Lower leg skin (tissue), 4 donors: ENCODE measurements around the gene IER3. TPM values are rescaled to one million over a fixed set of nuclear protein-coding genes. Genes with fewer than 3 reads are reported as not detected.

ENCODE experiments used
- DNase-seq, 2 donors: peaks; one replicate each; pipeline ENCODE4 v3.0.0-alpha.2; 2019; ENCODE audit warnings: low spot score in 2 of 2
- H3K4me3 ChIP-seq: fragments of 200-600 bp; sonication (generic); 2 replicates; pipeline ENCODE4 v1.5.1; 2017; ENCODE audit warnings: mild to moderate bottlenecking, low read depth; ENCODE audit not compliant: poor library complexity, severe bottlenecking
- POLR2A ChIP-seq, 2 donors: fragments of 450-650 bp; IDR thresholded peaks; one replicate each; pipeline ENCODE4 v1.6.1; 2016 to 2017; ENCODE audit warnings: antibody characterized with exemption in 2 of 2, mild to moderate bottlenecking in 1 of 2, moderate library complexity in 1 of 2
- WGBS, 2 donors: methylation state at CpG; one replicate each; pipeline ENCODE4 v1.1.5; 2018; 5-methylcytosine and 5-hydroxymethylcytosine counted together
- intact Hi-C: fragments of 100-400 bp; cut with DNase I; formaldehyde crosslinking; loops from one replicate; pipeline ENCODE4 v1.15.0; 2023; ENCODE audit warnings: low total_unique reads
- total RNA-seq, 4 donors: library from RNA; depleted of rRNA; stranded (reverse); fragments of >200 nt; gene quantifications; one replicate each; pipeline ENCODE4 v1.1.0, GENCODE V29; 2016
- TF ChIP-seq, protein P1 (sequence below), 3 donors: fragments of 450-650 bp; IDR thresholded peaks; one replicate each; pipeline ENCODE4 v1.5.1; 2016; ENCODE audit warnings: antibody characterized with exemption in 3 of 3, mild to moderate bottlenecking in 3 of 3, moderate library complexity in 2 of 3

IER3 gene
- total RNA-seq, 4 donors from 2014 or later = 20.9 to 56.5 (median 33.3) TPM

GRCh38 chr6:30779850-30780641, 35.7 kb upstream of the IER3 start:
- no peak overlapping the region for H3K4me3 ChIP-seq
- DNase-seq = no peak
- WGBS, 2 donors = 87 to 93% methylated on average over 10 of the region's 10 CpGs
- intact Hi-C loops = no loop called here
- no peak for TF ChIP-seq POLR2A (IDR thresholded peaks at IDR 0.05)
- TF ChIP-seq, protein P1, sequence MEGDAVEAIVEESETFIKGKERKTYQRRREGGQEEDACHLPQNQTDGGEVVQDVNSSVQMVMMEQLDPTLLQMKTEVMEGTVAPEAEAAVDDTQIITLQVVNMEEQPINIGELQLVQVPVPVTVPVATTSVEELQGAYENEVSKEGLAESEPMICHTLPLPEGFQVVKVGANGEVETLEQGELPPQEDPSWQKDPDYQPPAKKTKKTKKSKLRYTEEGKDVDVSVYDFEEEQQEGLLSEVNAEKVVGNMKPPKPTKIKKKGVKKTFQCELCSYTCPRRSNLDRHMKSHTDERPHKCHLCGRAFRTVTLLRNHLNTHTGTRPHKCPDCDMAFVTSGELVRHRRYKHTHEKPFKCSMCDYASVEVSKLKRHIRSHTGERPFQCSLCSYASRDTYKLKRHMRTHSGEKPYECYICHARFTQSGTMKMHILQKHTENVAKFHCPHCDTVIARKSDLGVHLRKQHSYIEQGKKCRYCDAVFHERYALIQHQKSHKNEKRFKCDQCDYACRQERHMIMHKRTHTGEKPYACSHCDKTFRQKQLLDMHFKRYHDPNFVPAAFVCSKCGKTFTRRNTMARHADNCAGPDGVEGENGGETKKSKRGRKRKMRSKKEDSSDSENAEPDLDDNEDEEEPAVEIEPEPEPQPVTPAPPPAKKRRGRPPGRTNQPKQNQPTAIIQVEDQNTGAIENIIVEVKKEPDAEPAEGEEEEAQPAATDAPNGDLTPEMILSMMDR (IDR thresholded peaks at IDR 0.05) = no peak

DNA sequence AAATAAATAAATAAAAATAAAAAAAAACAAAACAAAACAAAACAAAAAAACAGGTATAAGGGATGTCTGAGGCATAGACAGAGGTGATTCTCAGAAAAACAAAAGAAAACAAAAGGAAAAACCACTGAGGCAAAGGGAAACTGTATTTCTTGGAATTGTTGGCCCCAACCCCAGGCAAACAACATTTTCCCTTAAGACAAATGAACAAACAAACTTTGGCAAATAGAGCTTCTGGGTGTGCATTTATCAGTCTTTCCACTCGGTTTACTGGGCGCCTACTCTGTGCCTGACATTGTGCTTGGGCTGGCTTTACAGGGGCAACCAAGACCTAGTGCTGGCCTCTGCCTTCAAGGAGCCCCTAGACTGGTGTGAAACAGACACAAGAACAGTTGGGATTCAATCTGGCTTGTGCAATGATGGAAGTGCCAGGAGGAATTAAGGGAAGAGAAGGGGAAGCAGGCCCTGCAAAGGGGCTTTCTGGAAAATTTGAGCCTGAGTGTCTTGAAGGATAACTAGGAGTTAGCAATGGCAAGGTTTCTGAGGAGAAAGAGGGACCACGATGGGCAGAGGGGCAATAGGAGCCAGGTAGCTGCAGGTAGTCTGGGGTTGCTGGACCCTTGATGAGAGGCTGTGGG, 33.8 kb upstream of the IER3 start:
- WGBS, 2 donors = 67 to 76% methylated on average over 3 of the region's 3 CpGs
- DNase-seq = no peak
- no peak for TF ChIP-seq POLR2A (IDR thresholded peaks at IDR 0.05)
- TF ChIP-seq, protein P1 (IDR thresholded peaks at IDR 0.05) = no peak
- intact Hi-C loops = no loop called here
- no peak overlapping the region for H3K4me3 ChIP-seq

- intact Hi-C loops = no loop called here
- no peak for DNase-seq
- WGBS, 2 donors = 97 to 98% methylated on average over 3 of the region's 3 CpGs
- H3K4me3 ChIP-seq = no peak overlapping the region
- TF ChIP-seq, protein P1 (IDR thresholded peaks at IDR 0.05) = no peak
- no peak for TF ChIP-seq POLR2A (IDR thresholded peaks at IDR 0.05)
Measured at GRCh38 chr6:30777155-30777485, 32.8 kb upstream of the IER3 start.

- TF ChIP-seq POLR2A (IDR thresholded peaks at IDR 0.05) = no peak
- TF ChIP-seq, protein P1 (IDR thresholded peaks at IDR 0.05) = no peak
- intact Hi-C loops = no loop called here
- no peak for DNase-seq
- 98 to 99% methylated on average over 5 of the region's 5 CpGs for WGBS, 2 donors
- no peak overlapping the region for H3K4me3 ChIP-seq
Measured at GRCh38 chr6:30776390-30777154, 32.2 kb upstream of the IER3 start.

- H3K4me3 ChIP-seq = no peak overlapping the region
- TF ChIP-seq, protein P1 (IDR thresholded peaks at IDR 0.05) = no peak
- no peak for TF ChIP-seq POLR2A (IDR thresholded peaks at IDR 0.05)
- WGBS, 2 donors = 87 to 90% methylated on average over 2 of the region's 2 CpGs
- DNase-seq = no peak
- intact Hi-C loops = no loop called here
Measured at GRCh38 chr6:30775104-30775503, 30.8 kb upstream of the IER3 start.
